H1 (cell line): ENCODE measurements around the gene RARRES2. TPM values are rescaled to one million over a fixed set of nuclear protein-coding genes. Genes with fewer than 3 reads are reported as not detected.

Experiments
- CTCF ChIA-PET: fragments of 300-600 bp; sonication (Branson Sonifier 250); formaldehyde crosslinking; loops from one replicate; lab custom pipeline; 2021; ENCODE audit not compliant: partially characterized antibody; lab: Charles Lee
- POLR2A ChIA-PET: fragments of 300-600 bp; sonication (Branson Sonifier 250); formaldehyde crosslinking; loops from one replicate; lab custom pipeline; 2021; ENCODE audit warnings: inconsistent platforms; ENCODE audit not compliant: partially characterized antibody; lab: Charles Lee
- DNase-seq, 2 experiments: peaks; one replicate each; pipeline versions ENCODE4 v3.0.0 to v3.0.0-alpha.2; 2010 to 2022; ENCODE audit warnings: low spot score in 2 of 2, low read depth in 1 of 2, mixed read lengths in 1 of 2
- FAIRE-seq: peaks from 2 replicates; lab custom pipeline; 2011; peaks lifted over from hg19 to GRCh38; lab: Jason Lieb, UNC
- H2AFZ ChIP-seq: 2 replicates; pipeline ENCODE4 v1.8.1; 2012; ENCODE audit warnings: low read length, inconsistent platforms
- H2AK5ac ChIP-seq: 2 replicates; pipeline ENCODE4 v1.6.1; 2013; ENCODE audit warnings: low read depth, low read length
- H2BK120ac ChIP-seq: replicated peaks from 2 replicates; pipeline ENCODE3; 2013; ENCODE audit warnings: low read depth, low read length, inconsistent platforms
- H2BK12ac ChIP-seq: 2 replicates; pipeline ENCODE4 v1.6.1; 2013; ENCODE audit warnings: low read depth, low read length
- H2BK15ac ChIP-seq: 2 replicates; pipeline ENCODE4 v1.6.1; 2013; ENCODE audit warnings: low read length
- H2BK20ac ChIP-seq: 2 replicates; pipeline ENCODE4 v1.6.1; 2013; ENCODE audit warnings: low read length
- H2BK5ac ChIP-seq: 2 replicates; pipeline ENCODE4 v1.6.1; 2013; ENCODE audit warnings: low read depth, low read length
- H3K14ac ChIP-seq: 2 replicates; pipeline ENCODE4 v1.6.1; 2013; ENCODE audit warnings: inconsistent platforms; ENCODE audit not compliant: insufficient read length
- H3K18ac ChIP-seq: 2 replicates; pipeline ENCODE4 v1.6.1; 2013; ENCODE audit warnings: low read length; ENCODE audit errors: extremely low read depth
- H3K23ac ChIP-seq: 2 replicates; pipeline ENCODE4 v1.6.1; 2013; ENCODE audit warnings: inconsistent platforms; ENCODE audit not compliant: insufficient read length
- H3K23me2 ChIP-seq: 2 replicates; pipeline ENCODE4 v1.6.1; 2013; ENCODE audit warnings: low read depth, low read length
- H3K27ac ChIP-seq: 2 replicates; pipeline ENCODE4 v1.6.1; 2011; ENCODE audit warnings: low read depth, low read length, inconsistent platforms
- H3K27me3 ChIP-seq, 4 experiments: replicated peaks in 1 of 4; 1 replicate in 1 of 4; 2 replicates in 3 of 4; pipeline versions ENCODE4 v1.6.1 to v1.8.1; 2011 to 2013; ENCODE audit warnings: low read length in 3 of 4, mild to moderate bottlenecking in 3 of 4, inconsistent platforms in 2 of 4, mixed read lengths in 2 of 4, moderate library complexity in 1 of 4; ENCODE audit not compliant: control insufficient read depth in 3 of 4, insufficient read depth in 3 of 4; ENCODE audit errors: extremely low read depth in 1 of 4
- H3K36me3 ChIP-seq, 4 experiments: 2 replicates each; pipeline versions ENCODE4 v1.6.1 to v1.8.1; 2011 to 2013; ENCODE audit warnings: mild to moderate bottlenecking in 4 of 4, low read length in 3 of 4, moderate library complexity in 2 of 4, control low read depth in 1 of 4, inconsistent platforms in 1 of 4; ENCODE audit not compliant: insufficient read depth in 4 of 4, control insufficient read depth in 2 of 4
- H3K4ac ChIP-seq: replicated peaks from 2 replicates; pipeline ENCODE3; 2013; ENCODE audit warnings: low read length, low read depth, mixed read lengths, inconsistent platforms; ENCODE audit not compliant: insufficient read length
- H3K4me1 ChIP-seq, 4 experiments: replicated peaks in 1 of 4; 1 replicate in 1 of 4; 2 replicates in 3 of 4; pipeline versions ENCODE4 v1.6.1 to v1.8.1; 2011 to 2013; ENCODE audit warnings: low read length in 3 of 4, inconsistent platforms in 2 of 4, mixed read lengths in 1 of 4; ENCODE audit not compliant: insufficient read depth in 4 of 4, control insufficient read depth in 3 of 4
- H3K4me2 ChIP-seq, 2 experiments: 2 replicates each; pipeline versions ENCODE4 v1.6.1 to v1.8.1; 2011 to 2013; ENCODE audit warnings: low read depth in 2 of 2, low read length in 2 of 2, control low read depth in 1 of 2, inconsistent platforms in 1 of 2, mild to moderate bottlenecking in 1 of 2; ENCODE audit not compliant: insufficient read depth in 1 of 2
- H3K4me3 ChIP-seq, 4 experiments: fragments of 200-600, 300-600 bp in 1 of 4; sonication (generic), shearing (Covaris generic), sonication (Bioruptor Twin) in 1 of 4; 2 replicates each; pipeline versions ENCODE4 v1.5.1 to v1.8.1; 2011 to 2016; ENCODE audit warnings: low read length in 4 of 4, low read depth in 3 of 4, control low read depth in 2 of 4, inconsistent platforms in 2 of 4, mild to moderate bottlenecking in 2 of 4, mixed read lengths in 1 of 4, moderate library complexity in 1 of 4; ENCODE audit not compliant: insufficient read depth in 2 of 4; ENCODE audit errors: extremely low read depth in 1 of 4
- H3K56ac ChIP-seq: replicated peaks from 2 replicates; pipeline ENCODE3; 2013; ENCODE audit warnings: low read depth, mild to moderate bottlenecking, mixed read lengths, low read length, inconsistent platforms; ENCODE audit not compliant: insufficient read length
- H3K79me1 ChIP-seq: 2 replicates; pipeline ENCODE4 v1.6.1; 2013; ENCODE audit warnings: low read depth, low read length, control low read depth
- H3K79me2 ChIP-seq, 2 experiments: 2 replicates each; pipeline versions ENCODE4 v1.6.1 to v1.8.1; 2012 to 2013; ENCODE audit warnings: low read length in 2 of 2, mild to moderate bottlenecking in 2 of 2, inconsistent platforms in 1 of 2; ENCODE audit not compliant: insufficient read depth in 2 of 2, control insufficient read depth in 1 of 2
- H3K9ac ChIP-seq, 4 experiments: replicated peaks in 1 of 4; 1 replicate in 1 of 4; 2 replicates in 3 of 4; pipeline versions ENCODE4 v1.6.1 to v1.8.1; 2011 to 2013; ENCODE audit warnings: low read depth in 3 of 4, low read length in 3 of 4, control low read depth in 2 of 4, mild to moderate bottlenecking in 2 of 4, moderate library complexity in 2 of 4, inconsistent platforms in 1 of 4; ENCODE audit errors: extremely low read depth in 1 of 4
- H3K9me3 ChIP-seq, 2 experiments: 2 replicates each; pipeline versions ENCODE4 v1.6.1 to v1.8.1; 2012 to 2013; ENCODE audit warnings: mild to moderate bottlenecking in 2 of 2, moderate library complexity in 2 of 2, control low read depth in 1 of 2, inconsistent platforms in 1 of 2, low read depth in 1 of 2, low read length in 1 of 2, mixed read lengths in 1 of 2; ENCODE audit not compliant: insufficient read depth in 2 of 2
- H4K20me1 ChIP-seq, 2 experiments: replicated peaks in 1 of 2; 2 replicates each; pipeline versions ENCODE3 to v1.8.1; 2011 to 2013; ENCODE audit warnings: inconsistent platforms in 2 of 2, low read length in 2 of 2, mild to moderate bottlenecking in 1 of 2; ENCODE audit not compliant: insufficient read depth in 2 of 2, control insufficient read depth in 1 of 2
- H4K5ac ChIP-seq: 2 replicates; pipeline ENCODE4 v1.6.1; 2013; ENCODE audit warnings: low read length, low read depth, mixed read lengths, inconsistent platforms; ENCODE audit not compliant: insufficient read length
- H4K8ac ChIP-seq: 2 replicates; pipeline ENCODE4 v1.8.0; 2013; ENCODE audit warnings: mild to moderate bottlenecking, moderate library complexity, low read length, inconsistent platforms; ENCODE audit not compliant: insufficient read depth; ENCODE audit errors: extremely low read depth
- H4K91ac ChIP-seq: replicated peaks from 2 replicates; pipeline ENCODE3; 2013; ENCODE audit warnings: low read length, mixed read lengths, inconsistent platforms; ENCODE audit not compliant: insufficient read length
- NANOG ChIP-seq: IDR thresholded peaks from 2 replicates; pipeline ENCODE4 v1.6.1; 2011; ENCODE audit warnings: low read length, low read depth, mild to moderate bottlenecking, inconsistent platforms; ENCODE audit not compliant: insufficient read depth, poor library complexity, severe bottlenecking
- WGBS, 2 experiments: shearing (Covaris generic) in 1 of 2; methylation state at CpG; one replicate each; pipeline versions ENCODE4 v1.1.6 to v1.1.7; 2013 to 2015; ENCODE audit warnings: low lambda C conversion rate in 2 of 2, mixed read lengths in 2 of 2, inconsistent platforms in 1 of 2, low coverage in 1 of 2, missing lambda C conversion rate in 1 of 2; ENCODE audit not compliant: insufficient replicate concordance in 2 of 2, insufficient coverage in 1 of 2, insufficient read length in 1 of 2; ENCODE audit errors: extremely low coverage in 1 of 2, missing lambda C conversion rate in 1 of 2; 5-methylcytosine and 5-hydroxymethylcytosine counted together
- polyA plus RNA-seq, 7 experiments: library from polyadenylated mRNA; depleted of rRNA in 3 of 7; stranded (reverse) in 5 of 7; unstranded in 2 of 7; fragments of >200 nt in 5 of 7; fragments of 200-250 nt in 2 of 7; gene quantifications; 1 replicate in 5 of 7; 2 replicates in 1 of 7; 4 replicates in 1 of 7; pipeline versions ENCODE4 v1.2.1 to v1.2.3, GENCODE V29; 2011 to 2013; ENCODE audit warnings: missing spikeins in 2 of 7, mixed read lengths in 2 of 7
- total RNA-seq: library from RNA; stranded (reverse); fragmentation: NEBNext Ultra II Directional; extraction: Animal tissue kit (Norgen Biotek cat#: 25700); gene quantifications from 2 replicates; pipeline ENCODE4 v1.2.1, GENCODE V29; 2021

Gene RARRES2
- total and polyA plus RNA-seq, 2 of the 8 experiments (the other 6 are each of a cell fraction or from before 2014, with no cell fraction given), result 254 to 441 TPM

- FAIRE-seq (no peak), DNase-seq (no peak)
- H2AFZ ChIP-seq, result no peak overlapping the region
- no peak overlapping the region for H3K14ac ChIP-seq
- no peak overlapping the region for H3K56ac ChIP-seq
- H3K79me1 ChIP-seq, result peaks cover 18% of the 10 kb centered on the region
- no peaks in the 10 kb centered on the region for H3K27me3 ChIP-seq
- no peak overlapping the region for H3K23ac ChIP-seq
- H2BK15ac ChIP-seq, result no peak overlapping the region
- H4K5ac ChIP-seq, result no peak overlapping the region
- peaks cover 2 to 15% of the 10 kb centered on the region in 2 experiments for H4K20me1 ChIP-seq
- 96% methylated on average over 59 of the region's 79 CpGs; no CpG with 5 or more reads in 1 of the 2 experiments for WGBS, 2 experiments
- no peak overlapping the region for H3K18ac ChIP-seq
- no peak overlapping the region; the same call in 1 of the 2 replicates for H2AK5ac ChIP-seq
- no peak overlapping the region for H2BK20ac ChIP-seq
- peak overlapping the region; percentile 29; the same call in 1 of the 2 replicates for H3K27ac ChIP-seq
- H4K8ac ChIP-seq, result peak overlapping the region; percentile 17; the same call in 1 of the 2 replicates
- H2BK12ac ChIP-seq, result peak overlapping the region; percentile 14; the same call in 1 of the 2 replicates
- ChIA-PET POLR2A (interaction anchor here (1.2 to 8.6 kb wide), 12 partner anchors 5 to 40 kb away, joined by 3 to 230 read pairs (median 21); partner anchors contain the start of genes RARRES2 and REPIN1), CTCF (interaction anchor here (0.6 to 5.6 kb wide), 4 partner anchors 11 to 476 kb away, joined by 4 to 32 read pairs (median 6); no protein-coding TSS in a partner anchor)
- H3K9me3 ChIP-seq, result no peaks in the 10 kb centered on the region
- no peak overlapping the region for H3K4me2 ChIP-seq
- H3K4me1 ChIP-seq, result peaks cover 4 to 33% (median 12%) of the 10 kb centered on the region in 4 experiments
- H2BK5ac ChIP-seq, result no peak overlapping the region
- H3K36me3 ChIP-seq, result peaks cover 16 to 49% (median 31%) of the 10 kb centered on the region in 4 experiments
- no peak overlapping the region for H2BK120ac ChIP-seq
- H3K4ac ChIP-seq, result no peak overlapping the region
- peak overlapping the region in 1 of 4 experiments; percentile 6; a peak in 2 of 7 replicates for H3K9ac ChIP-seq
- H3K4me3 ChIP-seq, result no peak overlapping the region
- peaks cover 11% of the 10 kb centered on the region; the same call in 1 of the 2 replicates for H3K23me2 ChIP-seq
- no peak for TF ChIP-seq NANOG
- no peak overlapping the region for H4K91ac ChIP-seq
- peaks cover 7 to 54% of the 10 kb centered on the region in 2 experiments; a peak in 3 of 4 replicates for H3K79me2 ChIP-seq
Measured at GRCh38 chr7:150372271-150373048, 31.0 kb upstream of the RARRES2 start.
